Activated T-cell treated with anti-CD3 and anti-CD28 coated beads for 4 hours (primary cell): ENCODE data around the gene PPP1R37.

ENCODE experiments used
- DNase-seq: peaks from one replicate; pipeline ENCODE4 v3.0.0-alpha.2; 2020

PPP1R37 gene

GRCh38 chr19:45092747-45093678, at the start of gene PPP1R37:
Gene PPP1R37 (plus strand): TSS chr19:45093179. CDS start chr19:45093326, 147 bp downstream.
- DNase-seq, result peak; percentile 90

GRCh38 chr19:45045671-45046353, 47.2 kb upstream of the PPP1R37 start:
- DNase-seq, result no peak

- DNase-seq, result no peak
Observed at GRCh38 chr19:45046355-45046754, 46.6 kb upstream of the PPP1R37 start.

GRCh38 chr19:45047188-45047797, 45.7 kb upstream of the PPP1R37 start:
- DNase-seq, result no peak

GRCh38 chr19:45049073-45049736, 43.8 kb upstream of the PPP1R37 start:
- DNase-seq, result no peak

GRCh38 chr19:45050036-45050435, 42.9 kb upstream of the PPP1R37 start:
- no peak for DNase-seq

GRCh38 chr19:45051929-45052579, 40.9 kb upstream of the PPP1R37 start:
- DNase-seq, result no peak

- DNase-seq, result no peak
Observed at GRCh38 chr19:45056831-45057230, 36.1 kb upstream of the PPP1R37 start.

GRCh38 chr19:45057444-45057843, 35.5 kb upstream of the PPP1R37 start:
- no peak for DNase-seq

GRCh38 chr19:45058622-45059159, 34.3 kb upstream of the PPP1R37 start:
- no peak for DNase-seq

GRCh38 chr19:45059258-45059965, 33.6 kb upstream of the PPP1R37 start:
- peak; percentile 74 for DNase-seq

GRCh38 chr19:45061965-45062364, 31.0 kb upstream of the PPP1R37 start:
- DNase-seq, result no peak

- DNase-seq, result no peak
Observed at GRCh38 chr19:45063851-45064801, 28.9 kb upstream of the PPP1R37 start.

GRCh38 chr19:45066921-45067661, 25.9 kb upstream of the PPP1R37 start:
- DNase-seq, result no peak

GRCh38 chr19:45068041-45068440, 24.9 kb upstream of the PPP1R37 start:
- no peak for DNase-seq

- no peak for DNase-seq
Observed at GRCh38 chr19:45069056-45069455, 23.9 kb upstream of the PPP1R37 start.

- no peak for DNase-seq
Observed at GRCh38 chr19:45070214-45070613, 22.8 kb upstream of the PPP1R37 start.

GRCh38 chr19:45070861-45071544, 22.0 kb upstream of the PPP1R37 start:
- DNase-seq, result no peak

GRCh38 chr19:45071545-45071938, 21.4 kb upstream of the PPP1R37 start:
- no peak for DNase-seq
